Measurements from ENCODE around the gene EFL1. TPM values are rescaled to one million over a fixed set of nuclear protein-coding genes. Genes with fewer than 3 reads are reported as not detected.

Gene EFL1
- total and polyA plus RNA-seq, 2 of the 8 experiments (the other 6 are each of a cell fraction or from before 2014, with no cell fraction given), result 10.8 to 31.5 TPM

DNA sequence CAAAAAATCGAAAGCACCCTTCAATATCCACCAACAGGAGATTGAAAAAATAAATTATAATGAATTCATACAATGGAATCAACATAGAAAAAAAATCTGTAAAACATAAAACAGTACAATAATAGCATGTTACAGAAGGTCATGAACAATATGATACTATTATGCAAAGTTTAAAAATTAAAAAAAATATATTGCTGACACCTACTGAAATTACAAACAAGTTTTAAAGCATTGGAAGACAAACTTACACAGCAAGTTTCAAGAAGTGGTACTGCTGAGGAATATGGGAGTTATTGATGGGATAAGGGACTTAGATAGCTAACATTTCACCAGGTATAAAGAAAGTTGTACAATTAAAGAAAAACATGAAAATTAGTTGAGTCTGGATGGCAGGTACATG is 89.4 kb downstream of the EFL1 start (continued):
- TF ChIP-seq SP4 (IDR thresholded peaks at IDR 0.05; ENCODE audit: low read length) (no peak), RXRA (IDR thresholded peaks at IDR 0.05; ENCODE audit: insufficient read depth, low read depth, low read length) (no peak), CREB1 (IDR thresholded peaks at IDR 0.05) (no peak), FOSL1 (IDR thresholded peaks at IDR 0.05; ENCODE audit: insufficient read depth, low read depth, low read length) (no peak), POU5F1 (IDR thresholded peaks at IDR 0.05; ENCODE audit: low read depth, low read length) (no peak)
- TF ChIP-seq, protein P1, sequence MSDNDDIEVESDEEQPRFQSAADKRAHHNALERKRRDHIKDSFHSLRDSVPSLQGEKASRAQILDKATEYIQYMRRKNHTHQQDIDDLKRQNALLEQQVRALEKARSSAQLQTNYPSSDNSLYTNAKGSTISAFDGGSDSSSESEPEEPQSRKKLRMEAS (IDR thresholded peaks at IDR 0.05), result no peak
